Keratinocyte (primary cell): ENCODE results near the gene CLBA1.
"Not testable (repeated sequence)": the region's sequence is repeated elsewhere in the genome, so short reads cannot be mapped to it uniquely, and the experiment has no call there.

ENCODE experiments used
- EZH2 ChIP-seq: IDR thresholded peaks from one replicate; pipeline ENCODE4 v1.6.1; 2012; ENCODE audit warnings: inconsistent platforms, mild to moderate bottlenecking, low read length, moderate library complexity
- TF ChIP-seq, protein P1 (sequence below), 3 experiments: IDR thresholded peaks in 1 of 3; conservative IDR thresholded peaks in 1 of 3; optimal IDR thresholded peaks in 1 of 3; 2 replicates in 2 of 3; 3 replicates in 1 of 3; pipeline versions ENCODE3 to v1.5.1; 2011; ENCODE audit warnings: low read length in 3 of 3, mild to moderate bottlenecking in 3 of 3, moderate library complexity in 2 of 3, control low read depth in 1 of 3, inconsistent platforms in 1 of 3; ENCODE audit not compliant: insufficient read depth in 2 of 3; ENCODE audit errors: extremely low read depth in 1 of 3

DNA sequence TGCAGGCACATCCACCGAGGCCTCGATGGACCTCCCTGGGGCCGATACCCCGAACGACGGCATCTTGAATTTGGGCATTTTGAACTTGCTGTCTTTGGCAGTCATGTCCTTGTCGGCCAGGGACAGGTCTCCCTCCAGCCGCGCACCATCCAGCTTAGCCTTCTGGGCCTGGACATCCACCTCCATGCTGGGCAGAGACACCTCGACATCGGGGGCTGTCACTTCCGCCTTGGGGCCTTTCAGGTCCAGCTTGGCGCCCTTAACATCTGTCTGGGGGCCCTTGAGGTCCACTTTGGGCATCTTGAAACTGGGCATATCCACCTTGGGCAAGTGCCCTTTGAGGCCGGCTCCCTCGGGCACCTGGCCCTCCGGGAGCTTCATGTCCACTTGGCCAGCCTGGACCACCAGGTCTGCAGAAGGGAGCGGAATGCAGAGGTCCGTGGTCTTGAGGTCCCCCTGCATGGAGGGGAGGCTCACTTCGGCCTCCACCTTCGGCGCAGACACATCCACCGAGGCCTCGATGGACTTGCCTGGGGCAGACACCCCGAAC, 36.1 kb upstream of the CLBA1 start:
- not testable (repeated sequence) for TF ChIP-seq EZH2
- TF ChIP-seq, protein P1, sequence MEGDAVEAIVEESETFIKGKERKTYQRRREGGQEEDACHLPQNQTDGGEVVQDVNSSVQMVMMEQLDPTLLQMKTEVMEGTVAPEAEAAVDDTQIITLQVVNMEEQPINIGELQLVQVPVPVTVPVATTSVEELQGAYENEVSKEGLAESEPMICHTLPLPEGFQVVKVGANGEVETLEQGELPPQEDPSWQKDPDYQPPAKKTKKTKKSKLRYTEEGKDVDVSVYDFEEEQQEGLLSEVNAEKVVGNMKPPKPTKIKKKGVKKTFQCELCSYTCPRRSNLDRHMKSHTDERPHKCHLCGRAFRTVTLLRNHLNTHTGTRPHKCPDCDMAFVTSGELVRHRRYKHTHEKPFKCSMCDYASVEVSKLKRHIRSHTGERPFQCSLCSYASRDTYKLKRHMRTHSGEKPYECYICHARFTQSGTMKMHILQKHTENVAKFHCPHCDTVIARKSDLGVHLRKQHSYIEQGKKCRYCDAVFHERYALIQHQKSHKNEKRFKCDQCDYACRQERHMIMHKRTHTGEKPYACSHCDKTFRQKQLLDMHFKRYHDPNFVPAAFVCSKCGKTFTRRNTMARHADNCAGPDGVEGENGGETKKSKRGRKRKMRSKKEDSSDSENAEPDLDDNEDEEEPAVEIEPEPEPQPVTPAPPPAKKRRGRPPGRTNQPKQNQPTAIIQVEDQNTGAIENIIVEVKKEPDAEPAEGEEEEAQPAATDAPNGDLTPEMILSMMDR (optimal IDR thresholded peaks at IDR 0.05 in 1 of 3, IDR thresholded peaks at IDR 0.05 in 1 of 3, conservative IDR thresholded peaks at IDR 0.05 in 1 of 3; ENCODE audit: extremely low read depth in 1 of 3, insufficient read depth in 2 of 3, low read length in 3 of 3): not testable (repeated sequence)
